NCI-H2081 treated with DMSO at 0.1 percent for 48 hours (cell line): ENCODE measurements around the gene RPL19.

Experiments
- DNase-seq: peaks from one replicate; lab custom pipeline; 2025; lab: John Stamatoyannopoulos, UW

RPL19 gene

DNA sequence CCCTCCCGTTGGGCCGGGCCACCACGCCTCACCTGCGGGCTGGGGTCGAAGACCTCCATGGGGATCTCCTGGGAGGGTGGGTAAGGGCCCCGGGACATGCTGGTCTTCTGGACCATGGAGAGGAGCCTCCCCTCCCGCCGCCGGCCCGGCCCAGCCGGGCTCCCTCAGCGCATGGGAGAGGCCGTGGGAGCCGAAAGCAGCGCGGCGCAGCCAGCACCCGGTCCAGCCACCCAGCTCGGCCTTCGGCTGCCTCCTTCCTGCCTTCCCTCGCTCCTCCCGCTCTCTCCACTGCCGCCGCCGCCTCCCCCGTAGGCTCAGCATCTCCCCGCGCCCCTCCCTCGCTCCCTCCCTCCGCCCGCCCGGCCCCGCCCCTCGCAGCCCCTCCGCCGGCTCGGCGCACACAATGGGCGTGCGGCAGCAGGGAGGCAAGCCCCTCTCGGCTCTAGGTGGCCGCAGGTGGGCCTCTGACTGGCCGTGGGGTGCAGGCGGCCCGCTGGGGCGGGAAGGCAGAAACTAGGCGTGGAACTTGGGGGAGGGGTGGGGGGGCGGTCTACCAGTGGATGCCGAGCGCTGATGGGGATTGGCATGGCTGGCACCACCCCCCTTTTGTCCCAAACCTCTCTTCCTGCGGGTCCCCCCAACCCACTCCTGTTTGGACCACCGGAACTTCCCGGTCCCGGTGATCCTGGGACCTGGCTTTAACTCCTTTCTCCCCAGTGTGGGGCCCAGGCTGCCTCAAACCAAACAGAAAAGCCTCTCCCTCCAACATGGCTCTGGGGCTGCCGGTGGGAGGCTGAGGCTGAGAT is 2.5 kb upstream of the RPL19 start, which contains the start of gene CACNB1:
Gene CACNB1 (minus strand): TSS at position 290 of the 806 bp plus-strand sequence. CDS start 174 bp downstream, at position 116.
- DNase-seq = no peak

DNA sequence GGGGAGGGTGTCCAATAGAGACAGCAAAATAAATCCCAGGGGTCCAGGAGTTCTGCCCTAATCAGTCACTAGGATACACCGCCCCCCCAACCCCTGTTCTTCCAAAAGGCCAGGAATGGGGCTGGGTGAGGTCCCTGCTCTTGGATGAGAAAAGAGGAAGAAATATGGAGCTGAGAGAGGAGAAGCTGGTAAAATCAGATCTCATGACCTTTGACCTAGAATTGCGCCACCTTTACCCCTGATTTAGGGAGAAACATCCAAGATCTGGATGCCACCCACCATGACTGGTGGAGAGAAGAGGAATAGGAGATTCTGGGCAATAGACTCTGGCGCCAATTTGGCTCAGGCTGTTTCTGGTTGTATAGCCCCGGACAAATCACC is 1.9 kb upstream of the RPL19 start:
- DNase-seq = no peak

DNA sequence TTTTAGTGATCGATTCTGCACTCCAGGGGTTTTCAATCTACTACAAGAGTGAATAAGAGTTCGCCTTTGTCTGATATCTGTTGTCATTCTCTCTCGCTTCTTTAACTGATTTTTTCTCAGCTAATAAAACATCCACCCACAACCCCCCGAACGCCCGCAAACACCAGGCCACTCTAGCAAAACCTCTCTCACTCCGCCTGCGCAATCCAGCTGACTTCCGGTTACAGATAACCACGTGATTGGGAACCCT is 338 bp upstream of the RPL19 start:
- no peak for DNase-seq

DNA sequence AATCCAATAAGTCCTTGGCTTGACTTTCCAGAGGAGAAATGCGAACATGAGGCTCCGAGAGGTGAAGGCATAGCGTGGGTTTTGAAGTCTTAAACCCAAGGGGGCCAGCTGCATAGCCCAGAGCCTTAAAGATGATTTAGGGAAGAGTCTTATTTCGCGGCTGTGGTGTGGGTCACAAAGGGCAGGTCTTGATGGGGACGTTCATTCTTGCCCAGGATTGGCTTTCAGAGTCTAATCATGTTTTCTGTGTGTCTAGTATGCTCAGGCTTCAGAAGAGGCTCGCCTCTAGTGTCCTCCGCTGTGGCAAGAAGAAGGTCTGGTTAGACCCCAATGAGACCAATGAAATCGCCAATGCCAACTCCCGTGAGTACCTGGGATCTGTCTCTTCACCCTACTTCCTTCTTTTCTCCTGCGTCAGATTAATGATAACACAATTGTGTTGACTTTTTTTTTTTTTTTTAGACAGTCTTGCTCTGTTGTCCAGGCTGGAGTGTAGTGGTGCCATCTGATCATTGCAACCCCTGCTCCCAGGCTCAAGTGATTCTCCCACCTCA is 951 bp downstream of the RPL19 start:
- no peak for DNase-seq

DNA sequence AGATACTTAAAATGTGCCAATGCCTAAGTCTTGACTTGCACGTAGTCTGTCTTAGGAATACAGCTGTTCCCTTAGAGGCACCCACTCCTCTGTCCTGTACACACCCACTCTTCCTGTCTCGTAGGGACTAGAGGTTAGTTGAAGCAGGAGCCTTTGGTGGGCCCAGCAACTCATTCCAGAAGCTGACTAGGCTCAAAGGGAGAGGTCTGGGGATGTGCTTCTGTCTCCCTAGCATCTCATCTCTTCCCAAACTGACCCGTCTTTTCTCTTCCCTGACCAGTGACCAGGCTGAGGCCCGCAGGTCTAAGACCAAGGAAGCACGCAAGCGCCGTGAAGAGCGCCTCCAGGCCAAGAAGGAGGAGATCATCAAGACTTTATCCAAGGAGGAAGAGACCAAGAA is 4.2 kb downstream of the RPL19 start:
- no peak for DNase-seq

DNA sequence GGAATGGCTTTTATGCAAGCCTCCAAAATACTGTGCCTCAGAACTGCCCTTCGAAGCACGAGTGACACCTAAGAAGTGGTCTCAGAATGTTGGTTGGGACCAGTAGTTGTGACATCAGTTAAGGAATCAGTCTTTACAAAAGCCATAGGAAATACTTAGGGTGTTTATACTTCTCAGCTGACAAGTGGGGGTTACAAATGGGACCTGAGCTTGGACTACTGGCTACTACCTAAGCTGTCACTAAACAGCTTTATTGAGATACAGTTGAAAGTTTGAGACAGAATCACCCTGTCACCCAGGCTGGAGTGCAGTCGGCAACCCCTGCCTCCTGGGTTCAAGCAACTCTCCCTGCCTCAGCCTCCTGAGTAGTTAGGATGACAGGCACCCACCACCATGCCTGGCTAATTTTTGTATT is 5.0 kb downstream of the RPL19 start:
- no peak for DNase-seq

DNA sequence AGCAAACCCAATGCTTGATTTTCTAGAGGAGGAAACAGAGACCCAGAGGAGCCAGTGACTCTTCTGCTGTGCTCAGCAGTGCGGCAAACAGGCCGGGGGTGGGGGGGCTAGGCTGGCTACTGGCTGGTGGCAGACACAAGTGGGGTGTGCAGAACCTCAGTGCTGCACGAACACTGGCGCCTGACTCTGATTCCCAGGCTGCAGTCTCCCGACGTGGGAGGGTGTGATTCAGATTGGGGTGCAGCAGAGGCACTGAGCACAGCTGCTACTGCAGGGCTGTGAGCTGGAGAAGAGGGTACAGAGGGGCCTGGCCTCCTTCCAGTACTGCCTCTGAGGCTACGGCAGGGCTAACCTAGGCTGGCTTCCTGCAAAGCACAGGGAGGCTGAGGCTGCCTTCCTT is 8.1 kb downstream of the RPL19 start:
- no peak for DNase-seq

DNA sequence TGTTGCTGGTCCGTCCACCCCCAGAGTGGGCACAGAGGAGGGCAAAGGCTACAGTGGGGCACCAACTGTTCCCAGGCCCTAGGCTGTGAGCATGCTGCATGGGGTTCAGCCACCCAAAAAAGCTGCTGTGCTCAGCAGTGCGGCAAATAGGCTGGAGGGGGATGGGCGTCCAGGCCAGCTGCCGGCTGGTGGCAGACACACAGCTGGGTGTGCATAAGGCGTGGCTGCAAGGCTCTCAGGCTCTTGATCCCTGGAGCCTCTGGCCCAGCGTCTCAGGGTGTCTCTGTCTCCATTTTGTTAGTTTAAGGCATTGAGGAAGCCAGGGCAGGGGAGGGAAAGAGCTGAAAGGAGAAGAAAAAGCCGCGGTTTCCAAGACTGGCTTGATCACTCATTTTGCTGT is 8.8 kb downstream of the RPL19 start:
- DNase-seq = no peak

DNA sequence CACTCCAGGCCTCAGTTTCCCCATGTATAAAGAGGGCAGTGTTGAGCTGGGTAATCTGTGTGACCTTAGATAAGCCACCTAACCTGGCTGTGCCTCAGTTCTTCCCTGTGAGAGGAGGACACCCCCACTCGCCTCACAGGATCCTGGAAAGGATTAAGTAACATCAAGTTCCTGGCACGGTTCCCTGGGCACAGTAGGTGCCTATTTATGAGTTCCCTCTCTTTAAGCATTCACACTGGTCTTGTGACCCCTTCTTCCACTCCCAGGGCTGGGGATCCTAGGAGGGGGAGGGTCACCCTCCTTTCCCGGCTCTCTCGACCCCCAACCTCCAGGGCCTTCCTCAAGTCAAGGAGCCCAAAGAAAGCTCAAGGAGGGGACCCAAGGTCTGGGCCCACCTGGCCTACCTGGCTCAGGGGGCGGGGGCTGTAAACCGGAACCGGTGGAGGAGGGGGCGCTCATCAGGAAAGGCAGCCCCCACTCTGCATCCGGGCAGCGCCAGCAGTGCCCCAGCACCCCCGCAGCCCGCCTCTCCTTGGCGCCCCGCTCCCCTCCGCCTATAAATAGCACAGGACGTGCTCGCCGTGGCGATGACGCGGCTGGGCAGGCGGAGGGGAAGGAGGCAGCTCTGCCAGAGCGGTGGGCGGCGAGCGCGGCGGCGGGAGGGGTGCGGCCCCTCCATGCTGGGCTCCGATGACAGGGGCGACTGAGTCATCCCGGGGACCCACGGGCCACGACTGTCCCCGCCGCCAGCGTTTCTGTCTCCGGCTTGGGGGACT is 9.4 kb downstream of the RPL19 start:
- DNase-seq = no peak

DNA sequence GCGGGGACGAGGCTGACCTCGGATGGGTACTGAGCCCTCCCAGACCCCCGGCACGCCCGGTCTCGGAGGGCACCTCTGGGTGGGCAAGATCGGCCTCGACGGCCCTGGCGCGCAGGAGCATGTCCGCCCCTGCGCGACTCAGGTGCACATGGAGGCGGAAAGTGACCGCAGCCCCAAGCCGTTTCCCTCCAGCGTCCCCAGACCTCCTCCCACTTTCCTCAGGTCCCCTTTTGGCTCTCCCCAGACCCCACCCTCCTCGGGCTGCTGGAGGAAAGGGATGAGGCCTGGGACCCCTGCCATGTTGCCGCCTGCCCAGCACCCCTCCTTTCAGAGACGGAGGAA is 10.0 kb downstream of the RPL19 start:
- no peak for DNase-seq

DNA sequence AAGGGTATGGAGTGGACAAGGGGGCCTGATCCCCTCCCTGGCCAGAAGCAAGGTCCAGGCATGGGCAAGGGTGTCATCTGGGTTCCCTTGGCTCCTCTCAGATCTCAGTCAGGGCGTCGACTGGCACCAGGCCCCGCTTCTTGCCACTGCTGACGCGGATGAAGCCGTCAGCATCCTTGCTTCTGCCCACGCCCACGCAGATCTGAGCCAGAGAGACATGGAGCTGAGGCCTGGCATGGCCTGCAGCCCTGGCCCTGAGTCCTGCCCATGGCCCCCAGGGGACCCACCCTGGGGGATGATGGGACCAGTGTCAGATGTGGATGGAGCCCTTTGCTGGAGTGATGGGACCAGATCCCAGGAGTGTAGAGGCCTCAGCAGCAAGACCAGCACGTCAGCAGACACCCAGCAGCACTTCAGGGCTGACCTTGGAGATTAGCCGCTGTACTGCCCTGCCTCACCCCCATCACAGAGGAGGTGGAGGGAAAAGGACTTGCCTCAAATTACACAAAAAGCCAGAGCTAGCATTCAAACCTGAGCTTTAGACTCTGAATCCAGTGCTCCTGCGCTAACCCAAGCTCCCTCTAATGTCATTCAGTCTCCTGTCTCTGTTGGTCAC is 12.2 kb downstream of the RPL19 start:
- no peak for DNase-seq

DNA sequence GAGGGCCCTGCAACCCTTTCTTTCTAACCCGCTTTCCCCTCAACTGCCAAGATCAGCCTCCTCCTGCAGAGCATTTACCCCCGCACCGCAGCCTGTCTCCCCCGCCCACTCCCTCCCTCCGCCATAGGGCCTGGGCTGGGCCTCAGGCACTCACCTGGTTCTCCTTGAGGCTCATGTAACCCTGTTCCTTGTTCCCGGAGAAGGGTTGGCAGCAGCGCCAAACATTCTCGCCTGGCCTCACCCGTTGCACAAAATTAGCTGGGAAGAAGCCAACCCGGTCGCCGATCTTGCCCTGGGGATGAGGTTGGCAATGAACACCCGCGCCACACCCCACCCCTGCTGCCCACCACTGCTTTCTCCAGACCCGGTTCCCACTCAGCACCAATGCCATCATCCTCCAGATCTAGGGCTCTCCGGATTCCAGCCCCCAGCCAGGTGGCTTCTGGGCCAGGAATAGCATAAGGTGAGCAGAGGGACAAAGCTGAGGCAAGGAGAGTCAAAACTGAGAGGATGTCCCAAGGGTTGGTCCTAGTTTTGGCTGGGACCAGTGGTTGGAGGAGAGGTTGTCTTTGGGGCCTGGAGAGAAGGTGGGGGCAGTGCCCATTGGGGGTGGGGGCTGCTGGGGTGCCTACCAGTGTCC is 12.9 kb downstream of the RPL19 start:
- no peak for DNase-seq

DNA sequence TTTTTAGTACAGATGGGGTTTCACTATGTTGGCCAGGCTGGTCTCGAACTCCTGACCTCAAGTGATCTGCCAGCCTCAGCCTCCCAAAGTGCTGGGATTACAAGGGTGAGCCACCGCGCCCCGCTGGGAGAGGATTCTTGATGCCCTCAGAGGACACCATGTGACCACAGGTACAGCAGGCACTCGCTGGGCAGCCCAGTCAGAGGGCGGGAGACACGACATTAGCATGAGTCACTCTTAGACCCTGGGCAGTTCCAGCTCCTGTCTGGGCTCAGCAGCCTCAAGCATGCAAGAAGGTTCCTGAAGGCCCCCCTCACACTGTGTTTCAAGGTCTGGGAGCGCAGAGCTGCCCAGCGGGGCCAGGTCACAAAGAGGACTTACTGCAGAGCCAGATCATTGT is 13.8 kb downstream of the RPL19 start:
- no peak for DNase-seq

DNA sequence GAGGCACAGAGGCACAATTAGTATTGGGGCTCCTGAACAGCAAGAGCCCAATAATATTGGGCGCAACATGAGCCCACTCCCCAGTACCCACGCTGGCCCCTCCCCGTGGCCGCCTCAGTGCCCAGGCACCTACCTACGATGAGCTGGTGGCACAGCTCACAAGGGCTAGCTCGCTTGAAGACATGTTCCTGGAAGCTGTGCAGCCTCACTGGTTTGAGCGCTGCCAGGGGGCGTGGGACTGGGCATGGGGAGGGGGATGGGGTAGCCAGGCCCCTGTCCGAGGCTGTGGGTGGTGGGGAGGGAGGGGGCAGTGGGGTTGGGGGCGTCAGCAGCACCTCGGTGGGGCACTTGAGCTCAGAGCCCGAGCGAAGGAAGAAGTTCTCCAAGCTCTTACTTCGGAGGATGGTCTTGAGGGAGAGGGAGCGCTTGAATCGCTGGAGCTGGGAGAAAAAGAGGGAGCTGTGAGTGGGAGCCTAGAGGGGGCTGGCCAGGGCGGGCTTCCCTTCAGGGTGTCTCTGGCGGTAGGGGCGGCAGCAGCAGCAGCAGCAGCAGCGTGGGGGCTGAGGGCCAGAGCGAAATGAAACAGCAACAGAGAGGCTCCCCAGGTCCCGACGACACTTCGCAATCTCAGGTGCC is 17.8 kb downstream of the RPL19 start:
- DNase-seq = no peak

DNA sequence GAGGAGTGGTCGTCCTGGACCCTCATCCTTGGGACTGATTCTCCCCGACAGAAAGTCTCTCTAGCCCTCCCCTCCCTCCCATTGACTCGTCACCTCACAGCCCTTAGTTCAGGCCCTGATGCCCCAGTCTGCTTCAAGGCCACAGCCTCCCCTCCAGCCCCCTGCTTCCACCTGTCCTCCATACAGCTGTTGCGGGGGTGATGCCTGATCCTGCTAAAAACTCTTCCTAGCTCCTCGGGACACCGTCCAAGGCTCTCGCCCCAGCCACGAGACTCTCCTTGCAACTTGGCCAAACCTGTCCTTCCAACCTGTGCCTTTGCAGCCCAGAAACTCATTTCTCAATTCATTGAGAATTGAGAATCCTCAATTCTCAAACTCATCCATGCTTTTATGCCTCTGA is 18.8 kb downstream of the RPL19 start:
- DNase-seq = no peak

DNA sequence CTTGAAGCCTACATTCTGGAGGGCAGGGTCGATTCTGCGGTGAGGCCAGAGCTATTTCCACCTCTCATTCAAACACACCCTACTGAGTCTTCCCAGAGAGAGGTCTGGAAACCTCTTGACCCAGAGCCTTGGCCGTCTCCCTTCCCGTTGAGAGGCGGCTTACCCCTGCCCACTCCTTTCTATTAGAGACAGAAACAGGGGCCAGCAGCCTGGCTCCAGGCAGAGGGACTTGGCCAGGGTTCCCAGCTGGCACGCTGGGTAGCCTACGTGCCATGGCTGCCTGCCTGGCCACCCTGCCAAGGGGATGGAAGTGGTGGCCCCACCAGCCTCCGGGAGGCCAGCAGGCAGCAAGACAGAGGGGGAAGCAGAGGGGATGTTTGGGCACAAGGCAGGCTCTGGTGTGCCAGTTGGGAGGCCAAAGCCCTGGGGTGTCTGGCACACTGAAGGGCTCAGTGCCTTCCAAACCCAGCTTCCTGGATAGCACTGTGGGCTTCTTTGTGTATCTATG is 19.6 kb downstream of the RPL19 start:
- no peak for DNase-seq

DNA sequence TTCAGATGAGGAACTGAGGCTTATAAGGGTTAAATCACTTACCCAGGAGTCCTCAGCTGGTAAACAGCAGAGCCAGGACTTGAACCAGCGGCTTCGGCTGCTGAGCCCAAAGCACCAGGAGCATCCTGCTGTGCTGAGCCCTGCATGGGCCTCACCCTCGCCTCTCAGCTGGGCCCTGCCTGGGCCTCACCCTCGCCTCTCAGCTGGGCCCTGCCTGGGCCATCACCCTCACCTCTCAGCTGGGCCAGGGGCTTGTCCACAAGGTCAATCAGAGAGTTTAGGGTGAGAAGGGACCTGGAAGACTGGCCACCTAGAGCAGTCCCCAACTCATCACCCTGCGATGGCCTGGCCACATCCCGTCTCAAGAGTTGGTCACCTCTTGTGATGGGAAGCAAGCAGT is 21.5 kb downstream of the RPL19 start:
- no peak for DNase-seq

DNA sequence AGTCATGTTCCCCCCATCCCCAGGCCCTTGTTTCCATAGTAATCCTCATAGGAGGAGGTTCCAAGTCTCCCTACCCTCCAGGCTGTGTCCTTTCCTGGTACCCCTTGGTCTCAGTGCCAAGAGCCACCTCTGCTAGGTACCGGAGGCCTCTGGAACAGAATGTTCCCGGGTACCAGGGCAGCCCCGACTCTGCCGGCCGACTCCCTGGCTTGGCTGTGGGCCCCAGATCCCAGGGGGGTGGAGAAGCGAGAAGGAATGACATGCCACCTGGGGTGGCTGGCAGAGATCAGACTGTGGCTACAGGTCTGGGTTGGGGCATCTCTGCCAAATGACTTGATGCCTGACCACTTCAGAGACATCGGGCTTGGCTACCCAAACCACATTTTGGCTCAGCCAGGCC is 22.1 kb downstream of the RPL19 start:
- no peak for DNase-seq

DNA sequence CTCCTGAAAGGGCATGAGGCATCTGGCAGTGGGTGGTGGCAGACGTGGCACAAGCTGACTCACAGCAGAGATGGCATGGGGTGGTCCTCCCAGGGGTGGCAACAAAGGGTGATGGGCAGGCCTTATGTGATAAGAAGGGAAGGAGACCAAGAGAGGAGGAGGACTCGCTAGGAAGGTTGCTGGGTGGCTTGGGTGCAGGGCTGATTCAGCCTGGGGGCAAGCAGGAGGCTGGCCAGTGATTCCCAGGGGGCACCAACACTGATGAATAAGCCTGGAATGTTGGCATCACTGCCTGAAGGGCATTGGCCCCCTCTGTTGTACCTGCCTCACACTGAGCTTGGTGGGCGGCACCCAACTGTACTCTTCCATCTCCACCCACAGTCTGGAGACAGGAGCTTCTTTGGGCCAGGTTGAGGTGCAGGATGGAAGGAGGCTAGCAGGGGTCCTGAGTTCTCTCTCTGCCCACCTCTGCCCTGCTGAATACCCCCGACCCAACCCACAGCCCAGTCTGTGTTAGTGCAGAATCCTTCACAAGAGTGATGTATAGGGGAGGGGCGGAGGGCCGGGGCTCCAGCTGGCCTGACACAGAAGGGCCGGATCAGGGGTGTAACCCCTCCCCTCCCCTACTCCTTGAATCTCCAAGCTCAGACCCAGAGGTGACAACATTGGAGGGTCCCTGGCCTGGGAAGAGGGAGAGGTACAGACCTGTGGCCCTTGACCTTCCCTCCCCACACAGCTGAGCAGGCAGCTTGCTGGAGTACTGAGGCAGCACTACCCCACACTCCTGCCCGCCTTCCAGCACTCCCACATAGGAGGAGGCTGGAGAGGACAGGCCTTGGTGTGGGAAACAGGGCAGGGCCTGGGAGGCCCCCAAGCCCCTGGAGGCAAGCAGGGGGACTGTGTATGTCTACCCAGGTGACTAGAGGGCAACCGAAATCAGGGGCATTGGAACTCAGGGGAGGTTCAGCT is 23.1 kb downstream of the RPL19 start:
- DNase-seq = no peak

DNA sequence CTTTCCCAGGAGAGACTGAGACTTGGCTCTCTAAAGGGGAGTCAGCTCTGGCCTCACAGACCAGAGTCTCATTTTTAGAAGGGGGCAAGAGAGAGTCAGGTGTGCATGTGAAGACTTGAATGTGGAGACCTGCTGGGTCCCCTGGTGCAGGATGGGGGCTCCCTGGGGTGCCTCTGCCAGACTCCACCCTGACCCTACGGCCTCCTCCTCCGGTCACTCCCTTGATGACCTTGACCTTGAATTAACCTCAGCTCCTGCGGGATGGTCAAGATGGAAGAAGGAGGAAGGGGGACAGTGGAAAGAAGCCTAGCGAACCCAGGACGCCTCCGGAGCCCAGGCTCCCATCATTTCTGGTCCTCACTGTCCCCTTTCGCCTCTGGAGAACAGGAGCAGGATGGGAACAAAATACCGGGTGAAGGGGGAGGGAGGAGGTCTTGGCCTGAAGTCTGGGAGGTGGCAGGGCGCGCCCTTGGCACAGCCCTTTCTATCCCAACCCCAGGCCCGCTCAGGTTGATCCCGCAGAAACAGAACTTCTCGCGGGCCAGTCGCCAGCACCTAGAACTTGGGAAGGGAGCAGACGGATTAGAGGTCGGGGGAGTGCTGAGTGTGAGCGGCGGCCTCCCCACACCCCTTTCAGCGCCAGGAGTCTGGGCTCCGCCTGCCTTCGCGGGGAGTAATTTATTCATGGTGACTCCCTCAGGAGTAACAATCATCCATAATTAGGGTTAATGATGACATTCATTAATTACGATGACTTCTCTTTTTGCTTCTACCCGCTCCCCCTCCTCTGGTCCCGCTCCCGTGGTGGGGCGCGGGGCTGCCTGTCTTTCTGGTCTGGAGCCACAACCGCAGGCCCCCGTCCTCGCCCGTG is 24.1 kb downstream of the RPL19 start:
- DNase-seq = no peak
